ENCODE data around the gene OR2A1.
A peak's percentile ranks its signal among the peaks of the same experiment; 100 is the strongest.
"Not testable (repeated sequence)": the region's sequence is repeated elsewhere in the genome, so short reads cannot be mapped to it uniquely, and the experiment has no call there.

The OR2A1 gene

GRCh38 chr7:144319547-144319946 is 7.3 kb downstream of the OR2A1 start:
- not testable (repeated sequence) for H3K4me3 ChIP-seq (ENCODE audit: low read depth, low read length); DNase-seq (ENCODE audit: low read depth)

- not testable (repeated sequence) for H3K4me3 ChIP-seq (ENCODE audit: low read depth, low read length); DNase-seq (ENCODE audit: low read depth)
These were observed 9.5 kb downstream of the OR2A1 start for GRCh38 chr7:144321677-144322206.

- DNase-seq (ENCODE audit: low read depth); H3K4me3 ChIP-seq (ENCODE audit: low read depth, low read length): not testable (repeated sequence)
These were observed 11.1 kb downstream of the OR2A1 start for GRCh38 chr7:144323359-144323758.

- not testable (repeated sequence) for DNase-seq (ENCODE audit: low read depth); H3K4me3 ChIP-seq (ENCODE audit: low read depth, low read length)
These were observed 13.6 kb downstream of the OR2A1 start for GRCh38 chr7:144325868-144326267.

GRCh38 chr7:144330044-144330443 is 17.8 kb downstream of the OR2A1 start:
- not testable (repeated sequence) for DNase-seq (ENCODE audit: low read depth); H3K4me3 ChIP-seq (ENCODE audit: low read depth, low read length)

GRCh38 chr7:144331221-144331995 is 19.2 kb downstream of the OR2A1 start:
- not testable (repeated sequence) for DNase-seq (ENCODE audit: low read depth)

GRCh38 chr7:144331996-144332288 is 19.7 kb downstream of the OR2A1 start:
- not testable (repeated sequence) for H3K4me3 ChIP-seq (ENCODE audit: low read depth, low read length)
- peak; percentile 0 for DNase-seq (ENCODE audit: low read depth)

More at GRCh38 chr7:144331221-144331995, 19.2 kb downstream of the OR2A1 start:
- H3K4me3 ChIP-seq (ENCODE audit: low read depth, low read length) = not testable (repeated sequence)

GRCh38 chr7:144348625-144349024 is 36.4 kb downstream of the OR2A1 start:
- not testable (repeated sequence) for H3K4me3 ChIP-seq (ENCODE audit: low read depth, low read length); DNase-seq (ENCODE audit: low read depth)

- not testable (repeated sequence) for H3K4me3 ChIP-seq (ENCODE audit: low read depth, low read length)
- DNase-seq (ENCODE audit: low read depth) = peak; percentile 0
These were observed 39.4 kb downstream of the OR2A1 start for GRCh38 chr7:144351667-144352066.

- DNase-seq (ENCODE audit: low read depth) = not testable (repeated sequence)
These were observed 43.1 kb downstream of the OR2A1 start, which contains the start of gene ARHGEF5 for GRCh38 chr7:144355176-144355822. Gene ARHGEF5, plus strand, starts transcription at chr7:144355402. Its CDS starts 7,268 bp downstream, at chr7:144362670.

GRCh38 chr7:144356185-144356584 is 44.0 kb downstream of the OR2A1 start:
- H3K4me3 ChIP-seq (ENCODE audit: low read depth, low read length); DNase-seq (ENCODE audit: low read depth): not testable (repeated sequence)

More at GRCh38 chr7:144355176-144355822, 43.1 kb downstream of the OR2A1 start, which contains the start of gene ARHGEF5:
- not testable (repeated sequence) for H3K4me3 ChIP-seq (ENCODE audit: low read depth, low read length)

- DNase-seq (ENCODE audit: low read depth); H3K4me3 ChIP-seq (ENCODE audit: low read depth, low read length): not testable (repeated sequence)
These were observed 44.6 kb downstream of the OR2A1 start for GRCh38 chr7:144356860-144357259.

- not testable (repeated sequence) for H3K4me3 ChIP-seq (ENCODE audit: low read depth, low read length)
These were observed 49.8 kb downstream of the OR2A1 start for GRCh38 chr7:144362061-144362460.

GRCh38 chr7:144365523-144365922 is 53.3 kb downstream of the OR2A1 start:
- DNase-seq (ENCODE audit: low read depth); H3K4me3 ChIP-seq (ENCODE audit: low read depth, low read length): not testable (repeated sequence)

More at GRCh38 chr7:144362061-144362460, 49.8 kb downstream of the OR2A1 start:
- DNase-seq (ENCODE audit: low read depth) = not testable (repeated sequence)

GRCh38 chr7:144367250-144367649 is 55.0 kb downstream of the OR2A1 start:
- DNase-seq (ENCODE audit: low read depth); H3K4me3 ChIP-seq (ENCODE audit: low read depth, low read length): not testable (repeated sequence)

- DNase-seq (ENCODE audit: low read depth); H3K4me3 ChIP-seq (ENCODE audit: low read depth, low read length): not testable (repeated sequence)
These were observed 57.0 kb downstream of the OR2A1 start for GRCh38 chr7:144369221-144369620.

All from GM12865 (cell line).